ENCODE results near the gene ABHD17A.

DNA sequence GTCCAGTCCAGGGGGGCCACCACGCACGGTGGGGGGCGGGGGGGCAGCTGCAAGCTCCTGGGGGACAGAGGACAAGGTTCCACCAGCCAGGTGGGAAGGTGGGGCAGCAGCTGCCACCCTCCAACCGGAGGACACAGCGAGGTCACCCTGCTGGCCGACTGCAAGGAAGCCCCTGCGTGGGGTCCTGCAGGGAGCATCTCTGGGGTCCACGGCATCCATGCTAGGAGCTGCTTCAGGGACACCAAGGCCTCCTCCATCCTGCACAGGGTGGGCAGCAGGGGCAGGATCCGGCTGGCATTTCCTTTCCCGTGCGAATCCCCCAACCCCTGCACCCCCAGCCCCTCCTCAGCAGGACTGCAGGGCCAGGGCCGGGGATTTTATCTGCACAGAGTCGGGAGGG is 13.7 kb downstream of the ABHD17A start:
- TF ChIP-seq, protein P1, sequence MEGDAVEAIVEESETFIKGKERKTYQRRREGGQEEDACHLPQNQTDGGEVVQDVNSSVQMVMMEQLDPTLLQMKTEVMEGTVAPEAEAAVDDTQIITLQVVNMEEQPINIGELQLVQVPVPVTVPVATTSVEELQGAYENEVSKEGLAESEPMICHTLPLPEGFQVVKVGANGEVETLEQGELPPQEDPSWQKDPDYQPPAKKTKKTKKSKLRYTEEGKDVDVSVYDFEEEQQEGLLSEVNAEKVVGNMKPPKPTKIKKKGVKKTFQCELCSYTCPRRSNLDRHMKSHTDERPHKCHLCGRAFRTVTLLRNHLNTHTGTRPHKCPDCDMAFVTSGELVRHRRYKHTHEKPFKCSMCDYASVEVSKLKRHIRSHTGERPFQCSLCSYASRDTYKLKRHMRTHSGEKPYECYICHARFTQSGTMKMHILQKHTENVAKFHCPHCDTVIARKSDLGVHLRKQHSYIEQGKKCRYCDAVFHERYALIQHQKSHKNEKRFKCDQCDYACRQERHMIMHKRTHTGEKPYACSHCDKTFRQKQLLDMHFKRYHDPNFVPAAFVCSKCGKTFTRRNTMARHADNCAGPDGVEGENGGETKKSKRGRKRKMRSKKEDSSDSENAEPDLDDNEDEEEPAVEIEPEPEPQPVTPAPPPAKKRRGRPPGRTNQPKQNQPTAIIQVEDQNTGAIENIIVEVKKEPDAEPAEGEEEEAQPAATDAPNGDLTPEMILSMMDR (IDR thresholded peaks at IDR 0.05), result no peak
- no peak for TF ChIP-seq POLR2A (IDR thresholded peaks at IDR 0.05)

Data from uterus (tissue), 2 donors.